SK-N-SH (cell line): ENCODE results near the gene PRKCI. TPM values are rescaled to one million over a fixed set of nuclear protein-coding genes. Genes with fewer than 3 reads are reported as not detected.

ENCODE experiments used
- CTCF ChIA-PET: fragments of 300-600, 350-600 bp; formaldehyde crosslinking; extraction: SDS; loops from one replicate; lab custom pipeline; 2021; lab: Yijun Ruan, JAX
- POLR2A ChIA-PET: fragments of 350-600 bp; sonication (Branson Sonifier 250); formaldehyde crosslinking; extraction: SDS; loops from one replicate; lab custom pipeline; 2020; ENCODE audit warnings: antibody characterized with exemption, inconsistent platforms; lab: Yijun Ruan, JAX
- DNase-seq: peaks from one replicate; pipeline ENCODE4 v3.0.0; 2012
- H2AFZ ChIP-seq: fragments of 200-600 bp; sonication (generic); 2 replicates; pipeline ENCODE4 v1.8.1; 2016; ENCODE audit warnings: antibody characterized with exemption, mild to moderate bottlenecking, low read depth
- H3F3A ChIP-seq: fragments of 200-600 bp; sonication (generic); replicated peaks from 2 replicates; pipeline ENCODE3; 2016; ENCODE audit warnings: antibody characterized with exemption, mild to moderate bottlenecking; ENCODE audit not compliant: insufficient read depth
- H3K27ac ChIP-seq, 2 experiments: fragments of 200-500 bp in 1 of 2; fragments of 200-600 bp in 1 of 2; sonication (Bioruptor generic) in 1 of 2; sonication (generic), shearing (Covaris generic) in 1 of 2; 2 replicates each; pipeline versions ENCODE4 v1.5.1 to v1.6.1; 2014 to 2016; ENCODE audit warnings: low read depth in 2 of 2, inconsistent platforms in 1 of 2, low read length in 1 of 2, mild to moderate bottlenecking in 1 of 2, mixed read lengths in 1 of 2
- H3K27me3 ChIP-seq: fragments of 200-600 bp; sonication (generic), shearing (Covaris generic); 2 replicates; pipeline ENCODE4 v1.6.1; 2016; ENCODE audit warnings: mixed run types; ENCODE audit not compliant: insufficient read depth
- H3K36me3 ChIP-seq, 2 experiments: fragments of 200-500 bp in 1 of 2; fragments of 200-600 bp in 1 of 2; sonication (Bioruptor generic) in 1 of 2; sonication (generic) in 1 of 2; replicated peaks in 1 of 2; 2 replicates each; pipeline versions ENCODE3 to v1.5.1; 2014 to 2016; ENCODE audit warnings: low read length in 1 of 2, mild to moderate bottlenecking in 1 of 2; ENCODE audit not compliant: insufficient read depth in 2 of 2, control insufficient read depth in 1 of 2
- H3K4me1 ChIP-seq, 2 experiments: fragments of 200-500 bp in 1 of 2; fragments of 200-600 bp in 1 of 2; sonication (Bioruptor generic) in 1 of 2; sonication (generic), shearing (Covaris generic) in 1 of 2; 2 replicates each; pipeline versions ENCODE4 v1.5.1 to v1.6.1; 2014 to 2016; ENCODE audit warnings: low read depth in 1 of 2, low read length in 1 of 2, mixed run types in 1 of 2; ENCODE audit not compliant: insufficient read depth in 2 of 2, control insufficient read depth in 1 of 2
- H3K4me2 ChIP-seq: fragments of 200-600 bp; sonication (generic), shearing (Covaris generic); 2 replicates; pipeline ENCODE4 v1.6.1; 2017; ENCODE audit warnings: mixed run types
- H3K4me3 ChIP-seq, 2 experiments: fragments of 200-500 bp in 1 of 2; fragments of 200-600 bp in 1 of 2; sonication (Bioruptor generic) in 1 of 2; sonication (generic), shearing (Covaris generic) in 1 of 2; 2 replicates each; pipeline versions ENCODE4 v1.5.1 to v1.8.1; 2014 to 2016; ENCODE audit warnings: low read depth in 2 of 2, inconsistent platforms in 1 of 2, low read length in 1 of 2, mild to moderate bottlenecking in 1 of 2, mixed read lengths in 1 of 2, moderate library complexity in 1 of 2
- H3K79me2 ChIP-seq: fragments of 200-600 bp; sonication (generic); 2 replicates; pipeline ENCODE4 v1.8.1; 2017; ENCODE audit warnings: mild to moderate bottlenecking; ENCODE audit not compliant: insufficient read depth
- H3K9ac ChIP-seq: fragments of 200-600 bp; sonication (generic); 2 replicates; pipeline ENCODE4 v1.6.1; 2017; ENCODE audit warnings: mixed run types
- H3K9me2 ChIP-seq: fragments of 200-600 bp; sonication (generic); 2 replicates; pipeline ENCODE4 v1.6.1; 2017; ENCODE audit warnings: mixed run types
- H3K9me3 ChIP-seq: fragments of 200-600 bp; sonication (generic); 2 replicates; pipeline ENCODE4 v1.6.1; 2017; ENCODE audit warnings: mixed run types, mild to moderate bottlenecking, moderate library complexity
- H4K20me1 ChIP-seq: fragments of 200-600 bp; sonication (generic); 2 replicates; pipeline ENCODE4 v1.6.1; 2017; ENCODE audit warnings: mild to moderate bottlenecking, mixed run types; ENCODE audit not compliant: insufficient read depth
- CHD2 ChIP-seq: fragments of 150-350 bp; IDR thresholded peaks from 2 replicates; pipeline ENCODE4 v1.6.1; 2018; ENCODE audit warnings: low read length; ENCODE audit not compliant: partially characterized antibody
- CTCF ChIP-seq: fragments of 200-600 bp; sonication (generic); IDR thresholded peaks from 2 replicates; pipeline ENCODE4 v1.6.1; 2017; ENCODE audit warnings: antibody characterized with exemption, mild to moderate bottlenecking, moderate library complexity
- EP300 ChIP-seq, 2 experiments: IDR thresholded peaks; 2 replicates each; pipeline versions ENCODE4 v1.4.0 to v1.6.1; 2012; ENCODE audit warnings: borderline replicate concordance in 1 of 2, low read depth in 1 of 2, low read length in 1 of 2
- FOSL2 ChIP-seq: IDR thresholded peaks from 2 replicates; pipeline ENCODE4 v1.4.0; 2012; ENCODE audit warnings: low read depth, mild to moderate bottlenecking, moderate library complexity, borderline replicate concordance
- FOXJ3 ChIP-seq: sonication (generic); formaldehyde crosslinking; IDR thresholded peaks from 2 replicates; pipeline ENCODE4 v1.5.1; 2020; ENCODE audit warnings: mild to moderate bottlenecking, missing genetic modification reagents
- GABPA ChIP-seq: IDR thresholded peaks from 2 replicates; pipeline ENCODE4 v1.4.0; 2012; ENCODE audit warnings: low read depth, mild to moderate bottlenecking
- IRF3 ChIP-seq: fragments of 150-350 bp; IDR thresholded peaks from 2 replicates; pipeline ENCODE4 v1.6.1; 2016; ENCODE audit warnings: mild to moderate bottlenecking, low read depth, low read length
- JUND ChIP-seq: IDR thresholded peaks from 2 replicates; pipeline ENCODE4 v1.4.0; 2012
- MEF2A ChIP-seq: IDR thresholded peaks from 2 replicates; pipeline ENCODE4 v1.4.0; 2012; ENCODE audit warnings: low read depth, borderline replicate concordance
- MXI1 ChIP-seq: IDR thresholded peaks from 2 replicates; pipeline ENCODE4 v1.6.1; 2012; ENCODE audit warnings: mild to moderate bottlenecking, low read depth, low read length, improper control_type of control experiment
- POLR2AphosphoS5 ChIP-seq: IDR thresholded peaks from 2 replicates; pipeline ENCODE4 v1.6.1; 2012; ENCODE audit warnings: low read depth, low read length
- RCOR1 ChIP-seq: fragments of 150-350 bp; IDR thresholded peaks from 2 replicates; pipeline ENCODE4 v1.6.1; 2017; ENCODE audit warnings: antibody characterized with exemption, low read length
- RFX5 ChIP-seq: IDR thresholded peaks from 2 replicates; pipeline ENCODE4 v1.6.1; 2012; ENCODE audit warnings: mild to moderate bottlenecking, improper control_type of control experiment, low read length
- RXRA ChIP-seq: IDR thresholded peaks from 2 replicates; pipeline ENCODE4 v1.4.0; 2012; ENCODE audit warnings: low read depth, mild to moderate bottlenecking, borderline replicate concordance
- SIN3A ChIP-seq: IDR thresholded peaks from 2 replicates; pipeline ENCODE4 v1.6.1; 2012; ENCODE audit warnings: low read depth, mild to moderate bottlenecking, low read length, moderate library complexity, borderline replicate concordance
- TAF1 ChIP-seq: IDR thresholded peaks from 2 replicates; pipeline ENCODE4 v1.6.1; 2012; ENCODE audit warnings: low read depth, mild to moderate bottlenecking, low read length, moderate library complexity, borderline replicate concordance
- TCF12 ChIP-seq: IDR thresholded peaks from 2 replicates; pipeline ENCODE4 v1.4.0; 2012
- YY1 ChIP-seq: IDR thresholded peaks from 2 replicates; pipeline ENCODE4 v1.4.0; 2012; ENCODE audit warnings: low read depth, mild to moderate bottlenecking
- WGBS: methylation state at CpG from one replicate; pipeline ENCODE4 v1.1.6; 2017; ENCODE audit warnings: low lambda C conversion rate; 5-methylcytosine and 5-hydroxymethylcytosine counted together
- polyA plus RNA-seq, 3 experiments: library from polyadenylated mRNA; depleted of rRNA; stranded (reverse); fragments of >200 nt; gene quantifications; 2 replicates each; pipeline ENCODE4 v1.2.3, GENCODE V29; 2012

Gene PRKCI
- polyA plus RNA-seq, 1 of the 3 experiments (the other 2 are of a cell fraction) = 10.1 TPM

- no peaks in the 10 kb centered on the region for H3K4me1 ChIP-seq
- H3K4me3 ChIP-seq = no peak overlapping the region
- no peaks in the 10 kb centered on the region for H3K9me2 ChIP-seq
- TF ChIP-seq FOSL2 (no peak), TCF12 (no peak), YY1 (no peak), CTCF (no peak), GABPA (no peak), JUND (no peak), SIN3A (no peak), RCOR1 (no peak), IRF3 (no peak), MXI1 (no peak), POLR2AphosphoS5 (no peak), RXRA (no peak), FOXJ3 (CRISPR knock-in tag) (no peak), RFX5 (no peak), TAF1 (no peak), EP300 (IDR thresholded peaks at IDR 0.05; ENCODE audit: borderline replicate concordance in 1 of 2, low read depth in 1 of 2, low read length in 1 of 2) (no peak), CHD2 (no peak), MEF2A (no peak)
- no peak overlapping the region for H3K9ac ChIP-seq
- peaks cover 27 to 54% of the 10 kb centered on the region in 2 experiments for H3K36me3 ChIP-seq
- 97% methylated on average over 11 of the region's 11 CpGs for WGBS
- no peaks in the 10 kb centered on the region for H4K20me1 ChIP-seq
- no peak overlapping the region for H3K4me2 ChIP-seq
- no peaks in the 10 kb centered on the region for H3F3A ChIP-seq
- CTCF ChIA-PET = no interaction called here
- H2AFZ ChIP-seq = no peak overlapping the region
- DNase-seq = no peak
- H3K27me3 ChIP-seq = no peaks in the 10 kb centered on the region
- no peak overlapping the region for H3K27ac ChIP-seq
- no peaks in the 10 kb centered on the region for H3K79me2 ChIP-seq
- no peaks in the 10 kb centered on the region for H3K9me3 ChIP-seq
- POLR2A ChIA-PET = no interaction called here
Measured at GRCh38 chr3:170270282-170270881, 48.2 kb downstream of the PRKCI start.
